GM19438 (cell line): ENCODE data around the gene ABHD4.
A peak's percentile ranks its signal among the peaks of the same experiment; 100 is the strongest.
"Not testable (repeated sequence)": the region's sequence is repeated elsewhere in the genome, so short reads cannot be mapped to it uniquely, and the experiment has no call there.

ENCODE experiments used
- ATAC-seq: cut with Tn5 transposase; IDR thresholded peaks from one replicate; pipeline ENCODE4 v1.9.1; 2021; ENCODE audit warnings: low read depth; ENCODE audit not compliant: unreplicated experiment

The ABHD4 gene

DNA sequence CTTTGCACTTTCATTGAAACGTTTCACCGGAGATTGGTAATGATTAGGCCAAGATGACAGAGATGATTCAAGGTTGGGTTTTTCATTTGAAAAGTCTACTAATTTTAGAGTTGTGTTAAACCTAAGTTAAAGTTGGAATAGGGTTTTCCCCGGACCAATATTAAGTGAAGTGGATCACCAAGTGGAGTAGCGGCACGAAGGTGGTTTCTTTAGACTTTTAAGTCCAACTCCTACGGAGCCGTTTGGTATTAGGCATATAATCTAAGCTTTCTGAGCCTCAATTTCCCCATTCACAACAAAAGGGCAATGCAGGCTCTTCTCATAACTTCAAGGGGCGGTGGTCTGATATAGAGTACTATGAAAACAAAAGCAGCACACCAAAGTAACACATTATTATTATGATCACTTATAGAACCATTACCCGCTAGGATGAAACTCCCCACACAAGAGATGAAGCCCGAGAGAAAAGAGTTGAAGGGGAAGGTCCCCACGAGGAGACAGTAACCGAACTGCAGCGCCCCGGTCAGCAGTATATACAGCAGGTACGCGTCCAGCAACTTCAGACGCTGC lies 9.5 kb upstream of the ABHD4 start:
- no peak for ATAC-seq

GRCh38 chr14:22589096-22589839 lies 8.8 kb upstream of the ABHD4 start, which contains the start of gene DAD1:
DAD1 (minus strand) TSS chr14:22589224; CDS start chr14:22589157, 67 bp downstream.
- ATAC-seq, result peak; percentile 96

GRCh38 chr14:22593189-22593588 lies 4.9 kb upstream of the ABHD4 start:
- ATAC-seq, result no peak

DNA sequence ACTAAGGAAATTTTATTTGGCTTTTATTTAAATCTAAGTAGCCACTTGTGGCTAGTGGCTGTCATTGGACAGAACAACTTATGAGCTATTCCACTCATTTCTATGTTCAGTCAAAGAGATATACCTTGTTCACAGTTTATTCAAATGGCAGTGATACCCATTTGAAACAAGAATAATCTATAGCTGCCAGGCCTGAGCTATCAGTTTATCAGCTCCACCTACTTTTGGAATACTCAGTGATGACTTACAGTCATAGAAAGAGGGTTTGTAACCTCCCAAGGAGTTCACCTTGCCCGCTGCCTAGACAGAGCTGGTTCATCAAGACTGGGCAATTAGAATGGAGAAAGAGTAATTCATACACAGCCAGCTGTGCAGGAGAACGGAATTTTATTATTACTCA lies 4.5 kb upstream of the ABHD4 start:
- no peak for ATAC-seq

DNA sequence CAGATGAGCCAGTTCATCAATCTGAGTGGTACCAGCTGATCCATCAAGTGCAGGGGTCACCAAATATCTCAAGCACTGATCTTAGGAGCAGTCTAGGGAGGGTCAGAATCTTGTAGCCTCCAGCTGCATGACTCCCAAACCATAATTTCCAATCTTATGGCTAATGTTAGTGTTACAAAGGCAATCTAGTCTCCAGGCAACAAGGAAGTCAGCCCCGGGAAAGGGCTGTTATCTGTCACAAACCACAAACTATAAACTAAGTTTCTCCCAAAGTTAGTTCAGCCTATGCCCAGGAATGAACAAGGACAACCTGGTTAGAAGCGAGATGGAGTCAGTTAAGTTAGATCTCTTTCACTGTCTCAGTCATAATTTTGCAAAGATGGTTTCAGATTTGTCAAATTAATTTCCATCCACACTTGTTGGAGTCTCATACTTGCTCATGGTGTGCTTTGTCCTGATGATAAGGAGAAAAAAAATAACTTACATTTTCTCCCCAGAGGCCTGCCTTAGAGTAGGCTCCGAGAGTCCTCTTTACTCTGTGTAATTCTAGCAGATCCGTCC lies 3.9 kb upstream of the ABHD4 start:
- ATAC-seq, result no peak

DNA sequence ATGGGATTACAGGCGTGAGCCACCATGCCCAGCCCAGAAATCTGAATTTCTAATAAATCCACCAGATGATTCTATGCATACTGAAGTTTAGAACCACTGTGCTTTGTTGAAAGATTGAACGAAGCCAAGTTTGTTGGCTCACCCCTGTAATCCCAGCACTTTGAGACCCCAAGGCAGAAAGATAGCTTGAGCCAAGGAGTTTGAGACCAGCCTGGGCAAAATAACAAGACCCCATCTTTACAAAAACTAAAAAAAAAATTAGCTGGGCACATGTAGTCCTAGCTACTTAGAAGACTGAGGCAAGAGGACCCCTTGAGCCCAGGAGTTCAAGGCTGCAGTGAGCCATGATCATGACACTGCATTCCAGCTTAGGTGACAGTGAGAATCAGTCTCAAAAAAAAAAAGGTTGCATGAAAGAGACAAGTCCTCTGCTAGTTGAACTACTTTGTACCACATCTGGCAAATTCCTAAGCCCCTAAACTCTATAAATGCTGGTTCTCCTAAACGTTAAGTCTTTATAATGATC lies 1.7 kb upstream of the ABHD4 start:
- no peak for ATAC-seq

- no peak for ATAC-seq
These were observed 835 bp upstream of the ABHD4 start for GRCh38 chr14:22597265-22597664.

DNA sequence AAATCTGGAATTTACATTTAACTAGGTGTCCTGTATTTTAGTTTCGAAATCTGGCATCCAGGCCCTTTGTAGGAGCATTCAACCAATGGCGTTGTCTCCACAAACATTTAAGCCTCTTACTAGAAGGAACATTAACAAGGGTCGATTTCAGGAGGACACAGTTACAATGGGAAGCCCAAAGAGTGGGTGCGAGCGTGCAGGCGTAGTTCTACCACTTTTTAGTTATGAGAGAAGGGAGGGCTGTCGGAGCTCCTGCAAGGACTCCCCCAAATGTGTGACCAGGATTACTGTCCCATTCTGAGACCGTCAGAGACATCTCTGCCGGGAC lies 365 bp upstream of the ABHD4 start:
- ATAC-seq, result peak; percentile 25

DNA sequence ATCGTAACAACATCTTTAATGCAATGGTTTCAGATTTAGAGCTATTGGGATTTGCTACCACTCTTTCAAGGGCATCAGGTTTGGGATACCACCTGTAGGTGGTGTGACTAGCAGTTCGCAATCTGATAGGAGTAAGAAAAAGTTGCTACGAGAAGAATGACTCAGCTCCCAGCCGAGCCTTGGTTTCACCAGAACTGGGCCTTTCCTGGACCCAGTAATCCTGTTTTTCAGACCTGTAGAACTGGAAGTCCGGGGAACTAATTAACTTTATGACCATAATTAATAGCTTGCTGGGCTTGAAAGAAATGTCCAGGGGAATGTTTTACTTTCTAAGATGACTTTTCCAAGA lies 770 bp downstream of the ABHD4 start:
- no peak for ATAC-seq

GRCh38 chr14:22599349-22599748 lies 1.2 kb downstream of the ABHD4 start:
- ATAC-seq, result no peak

DNA sequence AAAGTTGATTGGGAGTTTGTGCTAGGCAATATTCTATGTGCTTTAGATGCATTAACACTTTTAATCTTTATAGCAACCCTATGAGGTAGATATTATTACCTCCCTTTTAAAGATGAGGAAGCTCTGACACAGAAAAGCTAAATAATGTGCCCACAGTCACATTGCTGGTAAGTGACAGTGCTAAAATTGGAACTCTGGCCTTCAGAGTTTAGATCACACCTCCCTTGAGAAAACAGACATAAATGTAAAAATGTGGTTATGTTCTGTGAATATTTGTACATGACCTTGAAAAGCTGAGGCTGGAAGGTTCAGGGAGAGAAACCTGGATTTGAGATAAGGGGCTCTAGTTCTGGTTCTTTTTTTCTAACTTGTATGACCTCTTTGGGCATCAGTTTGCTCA lies 1.9 kb downstream of the ABHD4 start:
- ATAC-seq, result no peak

DNA sequence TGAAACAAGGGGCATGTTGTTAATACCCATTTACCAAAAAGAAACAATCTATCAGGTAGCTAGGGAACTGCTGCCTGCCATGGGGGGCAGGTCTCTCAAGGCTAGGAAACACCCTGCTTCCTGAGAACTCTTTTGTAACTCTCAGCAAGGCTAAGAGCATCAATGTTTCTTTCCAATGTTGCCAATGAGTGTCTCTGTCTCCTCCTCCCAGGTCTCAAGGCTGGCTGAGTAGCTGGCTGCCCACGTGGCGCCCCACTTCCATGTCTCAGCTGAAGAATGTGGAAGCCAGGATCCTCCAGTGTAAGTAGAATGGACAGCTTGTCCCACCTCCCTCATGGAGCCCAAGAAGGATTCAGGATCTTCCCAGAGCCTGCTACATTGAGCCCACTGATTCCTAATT lies 3.4 kb downstream of the ABHD4 start:
- no peak for ATAC-seq

- ATAC-seq, result no peak
These were observed 3.9 kb downstream of the ABHD4 start for GRCh38 chr14:22601996-22602395.

DNA sequence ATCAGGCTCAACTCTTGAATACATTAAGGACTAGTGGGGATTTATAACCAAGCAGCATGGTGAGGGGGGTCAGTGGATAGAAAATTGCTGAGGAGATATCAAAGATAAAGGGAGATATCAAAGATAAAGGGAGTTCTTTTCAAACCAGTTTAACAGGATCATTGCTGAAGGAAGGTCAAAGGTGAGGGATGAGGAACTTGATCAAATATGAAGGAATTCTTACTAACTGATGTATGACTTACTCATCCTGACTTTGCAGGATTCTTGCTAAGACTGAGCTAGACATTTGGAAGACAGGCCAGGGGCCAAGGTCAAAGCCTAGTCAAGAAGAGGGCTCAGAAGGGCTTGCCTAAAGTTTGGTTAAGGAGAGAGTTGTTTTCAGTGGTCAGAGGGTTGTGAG lies 4.8 kb downstream of the ABHD4 start:
- ATAC-seq, result no peak

- no peak for ATAC-seq
These were observed 8.3 kb downstream of the ABHD4 start for GRCh38 chr14:22606380-22606779.

GRCh38 chr14:22607291-22607690 lies 9.2 kb downstream of the ABHD4 start:
- no peak for ATAC-seq

GRCh38 chr14:22610931-22611330 lies 12.8 kb downstream of the ABHD4 start:
- ATAC-seq, result no peak

- no peak for ATAC-seq
These were observed 15.1 kb downstream of the ABHD4 start for GRCh38 chr14:22613106-22613695.

DNA sequence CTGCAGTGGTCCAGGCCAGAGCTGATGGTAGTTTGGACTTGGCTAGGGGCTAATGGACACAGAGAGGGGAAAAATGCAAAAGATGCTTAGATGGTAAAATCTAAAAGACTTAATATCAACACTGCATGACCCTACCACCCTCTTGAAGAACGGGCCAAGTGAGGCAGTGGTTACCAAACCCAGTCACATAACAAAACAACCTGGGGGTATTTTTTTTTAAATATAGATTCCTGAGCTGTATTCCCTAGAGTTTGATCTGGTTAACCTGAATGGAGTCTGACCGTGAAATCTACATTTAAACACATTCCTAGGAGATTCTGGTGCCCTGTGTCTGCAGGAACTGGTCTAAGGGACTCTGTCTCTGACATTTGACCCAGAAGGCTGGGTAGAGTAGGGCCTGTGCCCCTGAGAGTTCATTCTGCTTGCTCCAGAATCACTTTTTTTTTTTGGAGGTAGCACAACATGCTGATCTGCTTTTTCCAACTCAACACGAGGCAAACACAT lies 15.7 kb downstream of the ABHD4 start:
- no peak for ATAC-seq

DNA sequence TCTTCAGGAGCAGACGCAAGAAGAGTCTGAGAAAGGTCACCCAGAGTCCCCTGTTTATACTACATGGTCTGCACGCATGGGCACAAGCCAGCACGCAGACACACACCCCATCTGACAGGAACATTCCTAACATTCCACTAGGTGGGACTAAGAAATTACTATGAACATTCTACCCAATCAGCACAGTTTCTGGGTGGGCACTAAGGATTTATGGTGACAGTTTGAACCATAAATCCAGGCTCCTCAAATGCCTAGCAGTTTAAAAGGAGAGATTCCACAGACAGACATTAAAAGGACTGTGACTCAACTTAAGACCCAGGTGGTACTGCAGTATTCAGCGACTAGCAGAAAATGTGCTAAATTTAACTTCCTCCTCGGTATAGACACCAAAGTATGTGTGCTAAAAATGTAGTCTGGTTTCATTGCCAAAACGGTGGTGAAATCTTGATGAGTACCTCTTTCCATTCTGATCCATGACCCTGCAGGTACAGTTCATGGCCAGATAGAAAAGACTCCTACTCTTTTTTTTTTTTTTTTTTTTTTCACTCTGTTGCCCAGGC lies 16.2 kb downstream of the ABHD4 start:
- no peak for ATAC-seq

DNA sequence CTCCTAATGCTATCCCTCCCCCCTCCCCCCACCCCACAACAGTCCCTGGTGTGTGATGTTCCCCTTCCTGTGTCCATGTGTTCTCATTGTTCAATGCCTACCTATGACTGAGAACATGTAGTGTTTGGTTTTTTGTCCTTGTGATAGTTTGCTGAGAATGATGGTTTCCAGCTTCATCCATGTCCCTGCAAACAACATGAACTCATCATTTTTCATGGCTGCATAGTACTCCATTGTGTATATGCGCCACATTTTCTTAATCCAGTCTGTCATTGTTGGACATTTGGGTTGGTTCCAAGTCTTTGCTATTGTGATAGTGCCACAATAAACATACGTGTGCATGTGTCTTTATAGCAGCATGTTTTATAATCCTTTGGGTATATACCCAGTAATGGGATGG lies 17.7 kb downstream of the ABHD4 start:
- not testable (repeated sequence) for ATAC-seq
